Kidney (tissue), 14 donors: Measurements from ENCODE around the gene DOK7. TPM values are rescaled to one million over a fixed set of nuclear protein-coding genes. Genes with fewer than 3 reads are reported as not detected.

Source experiments
- DNase-seq, 5 donors: peaks; one replicate each; pipeline ENCODE4 v3.0.0-alpha.2; 2013 to 2020
- FAIRE-seq: peaks from 2 replicates; lab custom pipeline; 2012; peaks lifted over from hg19 to GRCh38; lab: Jason Lieb, UNC
- H3K27ac ChIP-seq, 2 donors: one replicate each; pipeline ENCODE4 v1.7.0; 2013; ENCODE audit warnings: low read depth in 2 of 2, low read length in 2 of 2, inconsistent platforms in 1 of 2
- H3K27me3 ChIP-seq: one replicate; pipeline ENCODE4 v1.7.1; 2013; ENCODE audit warnings: low read length, inconsistent platforms; ENCODE audit not compliant: control insufficient read depth, insufficient read depth
- H3K36me3 ChIP-seq, 3 donors: one replicate each; pipeline versions ENCODE4 v1.7.0 to v1.7.1; 2013; ENCODE audit warnings: low read length in 3 of 3, control low read depth in 1 of 3, inconsistent platforms in 1 of 3; ENCODE audit not compliant: insufficient read depth in 3 of 3, control insufficient read depth in 2 of 3
- H3K4me1 ChIP-seq, 3 donors: one replicate each; pipeline versions ENCODE4 v1.7.0 to v1.7.1; 2013; ENCODE audit warnings: low read length in 3 of 3, inconsistent platforms in 1 of 3, low read depth in 1 of 3; ENCODE audit not compliant: control insufficient read depth in 2 of 3, insufficient read depth in 2 of 3
- H3K4me3 ChIP-seq, 3 donors: one replicate each; pipeline versions ENCODE4 v1.7.0 to v1.8.1; 2013; ENCODE audit warnings: low read length in 3 of 3, control low read depth in 1 of 3, inconsistent platforms in 1 of 3
- H3K9ac ChIP-seq, 3 donors: one replicate each; pipeline versions ENCODE4 v1.7.0 to v1.7.1; 2013; ENCODE audit warnings: low read length in 3 of 3, control low read depth in 1 of 3, inconsistent platforms in 1 of 3
- H3K9me3 ChIP-seq, 3 donors: one replicate each; pipeline versions ENCODE4 v1.7.0 to v1.7.1; 2013; ENCODE audit warnings: low read length in 3 of 3, control low read depth in 1 of 3, inconsistent platforms in 1 of 3; ENCODE audit not compliant: control insufficient read depth in 2 of 3, insufficient read depth in 1 of 3
- intact Hi-C: fragments of 100-400 bp; cut with DNase I; formaldehyde crosslinking; loops from one replicate; pipeline ENCODE4 v1.11.1; 2022
- polyA plus RNA-seq: library from polyadenylated mRNA; stranded (reverse); fragments of 350-450 nt; fragmentation: Illumina TruSeq; extraction: RNeasy Lipid Tissue Mini Kit (QIAGEN cat#74804); gene quantifications from one replicate; pipeline ENCODE4 v1.2.3, GENCODE V29; 2014; ENCODE audit warnings: low read depth, low replicate concordance; ENCODE audit not compliant: insufficient read depth
- total RNA-seq: library from RNA; stranded (reverse); fragmentation: NEBNext Ultra II Directional; extraction: Animal tissue kit (Norgen Biotek cat#: 25700); gene quantifications from one replicate; pipeline ENCODE4 v1.2.1, GENCODE V29; 2021
- TF ChIP-seq, protein P1 (sequence below): IDR thresholded peaks from 3 replicates; pipeline ENCODE4 v1.5.1; 2012; ENCODE audit warnings: mild to moderate bottlenecking, moderate library complexity, borderline replicate concordance; ENCODE audit not compliant: insufficient read depth; ENCODE audit errors: extremely low read depth
- donor health status: control.
- donor health status: control.
- donor health status: control.
- donor health status: control.
- donor health status: control.
- donor health status: DM: yes; HTN: yes; CAD: no.
- donor health status: Normal renal cell carcinoma (clear cell type).

Gene DOK7
- total and polyA plus RNA-seq, 2 donors from 2014 or later: 1.2 to 7.0 TPM

- Histone ChIP-seq H3K9ac (no peak overlapping the region), H3K9me3 (no peaks in the 10 kb centered on the region), H3K4me1 (no peaks in the 10 kb centered on the region), H3K27me3 (no peaks in the 10 kb centered on the region), H3K27ac (no peak overlapping the region), H3K36me3 (peaks cover 0 to 10% (median 0%) of the 10 kb centered on the region in 3 donors), H3K4me3 (no peak overlapping the region)
- TF ChIP-seq, protein P1, sequence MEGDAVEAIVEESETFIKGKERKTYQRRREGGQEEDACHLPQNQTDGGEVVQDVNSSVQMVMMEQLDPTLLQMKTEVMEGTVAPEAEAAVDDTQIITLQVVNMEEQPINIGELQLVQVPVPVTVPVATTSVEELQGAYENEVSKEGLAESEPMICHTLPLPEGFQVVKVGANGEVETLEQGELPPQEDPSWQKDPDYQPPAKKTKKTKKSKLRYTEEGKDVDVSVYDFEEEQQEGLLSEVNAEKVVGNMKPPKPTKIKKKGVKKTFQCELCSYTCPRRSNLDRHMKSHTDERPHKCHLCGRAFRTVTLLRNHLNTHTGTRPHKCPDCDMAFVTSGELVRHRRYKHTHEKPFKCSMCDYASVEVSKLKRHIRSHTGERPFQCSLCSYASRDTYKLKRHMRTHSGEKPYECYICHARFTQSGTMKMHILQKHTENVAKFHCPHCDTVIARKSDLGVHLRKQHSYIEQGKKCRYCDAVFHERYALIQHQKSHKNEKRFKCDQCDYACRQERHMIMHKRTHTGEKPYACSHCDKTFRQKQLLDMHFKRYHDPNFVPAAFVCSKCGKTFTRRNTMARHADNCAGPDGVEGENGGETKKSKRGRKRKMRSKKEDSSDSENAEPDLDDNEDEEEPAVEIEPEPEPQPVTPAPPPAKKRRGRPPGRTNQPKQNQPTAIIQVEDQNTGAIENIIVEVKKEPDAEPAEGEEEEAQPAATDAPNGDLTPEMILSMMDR: no peak
- FAIRE-seq (no peak), DNase-seq (no peak)
- intact Hi-C loops: no loop called here
These were observed 35.2 kb upstream of the DOK7 start for GRCh38 chr4:3427706-3428446.

DNA sequence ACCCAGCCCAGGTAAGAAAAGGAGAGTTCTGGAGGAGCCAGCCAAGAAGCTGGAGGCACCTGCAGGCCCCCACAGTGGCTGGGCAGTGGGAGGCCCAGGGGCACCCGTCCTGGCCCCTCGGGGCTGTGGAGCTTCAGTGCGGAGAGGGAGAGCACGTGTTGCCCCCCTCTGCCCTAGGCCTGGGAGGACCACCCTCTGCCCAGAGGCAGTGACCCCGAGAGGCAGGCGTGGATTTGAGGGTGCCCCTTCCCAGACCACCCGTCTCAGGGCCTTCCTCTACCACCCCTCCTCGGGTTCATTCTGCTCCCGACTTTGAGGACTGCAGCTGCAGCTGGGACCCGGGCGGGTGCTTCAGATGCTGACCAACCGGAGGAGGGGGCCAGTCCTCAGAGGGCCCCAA, 33.5 kb upstream of the DOK7 start:
- Histone ChIP-seq H3K4me1 (no peaks in the 10 kb centered on the region), H3K4me3 (no peak overlapping the region), H3K36me3 (peaks cover 0 to 8% (median 0%) of the 10 kb centered on the region in 3 donors), H3K27ac (no peak overlapping the region), H3K9ac (no peak overlapping the region), H3K27me3 (no peaks in the 10 kb centered on the region), H3K9me3 (no peaks in the 10 kb centered on the region)
- FAIRE-seq (no peak), DNase-seq (no peak)
- intact Hi-C loops: no loop called here
- TF ChIP-seq, protein P1: no peak

GRCh38 chr4:3430524-3430923, 32.6 kb upstream of the DOK7 start:
- Histone ChIP-seq H3K9me3 (no peaks in the 10 kb centered on the region), H3K9ac (no peak overlapping the region), H3K4me3 (no peak overlapping the region), H3K27ac (no peak overlapping the region), H3K36me3 (peaks cover 0 to 3% (median 0%) of the 10 kb centered on the region in 3 donors), H3K4me1 (no peaks in the 10 kb centered on the region), H3K27me3 (no peaks in the 10 kb centered on the region)
- TF ChIP-seq, protein P1: no peak
- intact Hi-C loops: no loop called here
- no peak for FAIRE-seq
- peak in 1 of 5 donors; percentile 70 for DNase-seq
